Astrocyte of the spinal cord (primary cell): ENCODE results near the gene DGKG.

Source experiments
- DNase-seq: peaks from one replicate; pipeline ENCODE4 v3.0.0; 2011; ENCODE audit warnings: low read depth, low spot score
- H3K4me3 ChIP-seq: 2 replicates; pipeline ENCODE4 v1.5.1; 2011; ENCODE audit warnings: low read depth, mild to moderate bottlenecking, low read length, moderate library complexity
- CTCF ChIP-seq: IDR thresholded peaks from 2 replicates; pipeline ENCODE4 v1.5.1; 2012; ENCODE audit warnings: low read depth, mild to moderate bottlenecking, low read length, inconsistent platforms
- in situ Hi-C: cut with HindIII; loops from 2 replicates; pipeline ENCODE4 v1.10.0; 2017; ENCODE audit warnings: low sequenced_read_pairs

DGKG gene

GRCh38 chr3:186173224-186173815 lies 188.7 kb downstream of the DGKG start:
- in situ Hi-C loops, result no loop called here
- no peak for DNase-seq
- TF ChIP-seq CTCF, result no peak

GRCh38 chr3:186172353-186172752 lies 189.7 kb downstream of the DGKG start:
- TF ChIP-seq CTCF, result no peak
- in situ Hi-C loops, result no loop called here
- no peak for DNase-seq
- no peak overlapping the region for H3K4me3 ChIP-seq

More at GRCh38 chr3:186173224-186173815, 188.7 kb downstream of the DGKG start:
- H3K4me3 ChIP-seq, result no peak overlapping the region

GRCh38 chr3:186171521-186171920 lies 190.5 kb downstream of the DGKG start:
- in situ Hi-C loops, result no loop called here
- TF ChIP-seq CTCF, result no peak
- no peak for DNase-seq
- H3K4me3 ChIP-seq, result no peak overlapping the region

- no peak for DNase-seq
- in situ Hi-C loops, result no loop called here
- TF ChIP-seq CTCF, result no peak
Measured at GRCh38 chr3:186170516-186170915, 191.5 kb downstream of the DGKG start.

GRCh38 chr3:186169379-186169778 lies 192.7 kb downstream of the DGKG start:
- DNase-seq, result no peak
- TF ChIP-seq CTCF, result no peak
- H3K4me3 ChIP-seq, result no peak overlapping the region
- in situ Hi-C loops, result no loop called here

More at GRCh38 chr3:186170516-186170915, 191.5 kb downstream of the DGKG start:
- no peak overlapping the region for H3K4me3 ChIP-seq

- in situ Hi-C loops, result no loop called here
- no peak for DNase-seq
- no peak overlapping the region for H3K4me3 ChIP-seq
- TF ChIP-seq CTCF, result no peak
Measured at GRCh38 chr3:186168976-186169375, 193.1 kb downstream of the DGKG start.
